ENCODE measurements around the gene TJP1. TPM values are rescaled to one million over a fixed set of nuclear protein-coding genes. Genes with fewer than 3 reads are reported as not detected.
"Not testable (repeated sequence)": the region's sequence is repeated elsewhere in the genome, so short reads cannot be mapped to it uniquely, and the experiment has no call there.

TJP1 gene
- total RNA-seq, 2 experiments from 2014 or later = not detected

DNA sequence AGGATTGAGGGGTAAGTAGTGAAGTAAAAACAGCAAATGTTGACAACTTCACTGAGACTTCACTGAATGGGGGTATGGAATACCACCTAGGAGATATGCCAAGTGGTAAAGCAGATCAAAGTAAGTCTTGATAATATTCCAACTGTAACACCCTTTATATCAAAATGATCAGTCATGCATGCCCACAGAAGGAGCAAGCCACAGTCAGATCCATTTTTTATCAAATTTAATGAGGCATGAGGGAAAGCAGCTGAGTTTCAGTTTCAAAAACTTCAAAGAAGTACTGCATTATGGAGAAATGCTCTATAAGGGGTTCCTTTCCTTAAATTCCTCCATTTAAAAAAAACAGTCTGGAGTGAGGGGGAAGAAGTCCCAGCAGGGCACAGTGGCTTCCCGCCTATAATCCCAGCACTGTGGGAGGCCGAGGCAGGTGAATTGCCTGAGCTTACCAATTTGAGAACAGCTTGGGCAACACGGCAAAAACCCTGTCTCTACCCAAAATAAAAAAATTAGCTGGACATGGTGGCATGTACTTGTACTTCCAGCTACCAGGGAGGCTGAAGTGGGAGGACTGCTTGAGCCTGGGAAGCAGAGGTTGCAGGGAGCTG, 56.9 kb downstream of the TJP1 start:
- no peaks in the 10 kb centered on the region for H3K4me1 Mint-ChIP-seq

GRCh38 chr15:29759596-29759995, 62.7 kb downstream of the TJP1 start:
- no peak overlapping the region for H3K27ac Mint-ChIP-seq
- peaks cover 22% of the 10 kb centered on the region for H3K27me3 Mint-ChIP-seq
- DNase-seq = no peak
- no peaks in the 10 kb centered on the region for H3K9me3 Mint-ChIP-seq
- no peak overlapping the region for H3K4me3 Mint-ChIP-seq
- H3K36me3 Mint-ChIP-seq = no peaks in the 10 kb centered on the region
- H3K4me1 Mint-ChIP-seq = no peaks in the 10 kb centered on the region

More for the DNA sequence above, 56.9 kb downstream of the TJP1 start:
- no peak overlapping the region for H3K4me3 Mint-ChIP-seq
- H3K27ac Mint-ChIP-seq = no peak overlapping the region
- H3K36me3 Mint-ChIP-seq = no peaks in the 10 kb centered on the region
- DNase-seq = no peak
- no peaks in the 10 kb centered on the region for H3K9me3 Mint-ChIP-seq
- peaks cover 24% of the 10 kb centered on the region for H3K27me3 Mint-ChIP-seq

DNA sequence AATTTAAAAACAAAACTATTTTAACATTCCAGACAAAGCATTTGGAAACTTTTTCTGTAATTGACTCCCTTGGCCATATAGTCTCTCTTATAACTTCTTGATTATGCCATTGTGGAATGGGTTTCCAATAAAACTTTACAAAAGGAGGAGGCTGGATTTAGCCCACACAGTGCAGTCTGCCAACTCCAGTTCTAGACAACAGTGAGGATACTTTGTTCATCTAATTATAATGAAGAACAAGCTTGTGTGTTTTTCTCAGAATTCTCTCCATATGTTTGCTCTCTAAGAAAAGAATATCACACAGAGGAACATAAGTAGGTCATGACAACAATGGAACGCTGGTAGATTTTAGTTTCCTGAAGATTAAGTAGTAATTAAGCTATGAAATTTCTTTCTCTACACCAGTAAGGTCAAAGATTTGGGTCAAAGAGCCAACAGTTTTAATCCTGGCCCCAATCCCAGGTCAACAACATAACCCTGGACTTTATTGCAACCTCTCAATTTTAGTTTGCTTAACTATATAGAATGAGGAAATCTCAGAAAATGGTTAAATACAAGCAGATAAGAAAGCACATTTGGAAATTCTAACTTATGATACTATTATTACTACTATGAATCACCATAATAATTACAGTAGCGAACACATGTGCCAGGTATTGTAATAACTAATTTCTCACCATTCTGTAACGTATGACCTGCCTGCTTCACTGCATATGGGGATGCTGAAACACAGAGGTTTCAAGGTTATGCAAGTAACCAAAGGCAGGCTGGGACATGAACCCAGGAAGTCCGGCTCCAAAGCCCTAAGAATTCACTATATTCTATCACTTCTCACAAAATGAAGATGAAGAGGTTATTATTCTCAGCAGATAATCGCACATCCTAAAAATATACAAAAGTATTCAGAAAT, 65.7 kb downstream of the TJP1 start:
- H3K4me3 Mint-ChIP-seq = no peak overlapping the region
- H3K27me3 Mint-ChIP-seq = peaks cover 26% of the 10 kb centered on the region

DNA sequence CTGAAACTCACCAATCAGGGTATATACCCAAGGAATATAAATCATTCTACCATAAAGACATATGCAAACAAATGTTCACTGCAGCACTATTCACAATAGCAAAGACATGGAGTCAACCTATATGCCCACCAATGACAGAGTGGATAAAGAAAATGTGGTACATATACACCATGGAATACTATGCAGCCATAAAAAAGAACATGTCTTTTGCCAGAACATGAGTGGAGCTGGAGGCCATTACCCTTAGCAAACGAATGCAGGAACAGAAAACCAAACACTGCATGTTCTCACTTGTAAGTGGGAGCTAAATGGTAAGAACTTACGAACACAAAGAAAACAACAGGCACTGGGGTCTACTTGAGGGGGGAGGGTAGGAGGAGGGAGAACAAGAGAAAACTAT, 68.3 kb downstream of the TJP1 start:
- H3K27me3 Mint-ChIP-seq = peaks cover 34% of the 10 kb centered on the region
- H3K36me3 Mint-ChIP-seq, H3K4me3 Mint-ChIP-seq, H3K9me3 Mint-ChIP-seq, H3K27ac Mint-ChIP-seq, H3K4me1 Mint-ChIP-seq, DNase-seq: not testable (repeated sequence)

More for the DNA sequence above, 65.7 kb downstream of the TJP1 start:
- no peak overlapping the region for H3K27ac Mint-ChIP-seq
- H3K4me1 Mint-ChIP-seq = no peaks in the 10 kb centered on the region
- no peaks in the 10 kb centered on the region for H3K36me3 Mint-ChIP-seq
- no peaks in the 10 kb centered on the region for H3K9me3 Mint-ChIP-seq
- DNase-seq = no peak

GRCh38 chr15:29753506-29753905, 68.8 kb downstream of the TJP1 start:
- peaks cover 37% of the 10 kb centered on the region for H3K27me3 Mint-ChIP-seq
- H3K4me3 Mint-ChIP-seq = no peak overlapping the region
- no peak overlapping the region for H3K27ac Mint-ChIP-seq
- no peaks in the 10 kb centered on the region for H3K36me3 Mint-ChIP-seq
- H3K9me3 Mint-ChIP-seq = no peaks in the 10 kb centered on the region
- no peaks in the 10 kb centered on the region for H3K4me1 Mint-ChIP-seq
- no peak for DNase-seq

- Mint-ChIP-seq H3K9me3 (no peaks in the 10 kb centered on the region), H3K27ac (no peak overlapping the region), H3K4me1 (no peaks in the 10 kb centered on the region), H3K4me3 (no peak overlapping the region), H3K27me3 (peaks cover 32% of the 10 kb centered on the region), H3K36me3 (no peaks in the 10 kb centered on the region)
- no peak for DNase-seq
Observed at GRCh38 chr15:29750754-29751153, 71.5 kb downstream of the TJP1 start.

GRCh38 chr15:29749365-29750086, 72.7 kb downstream of the TJP1 start:
- Mint-ChIP-seq H3K27me3 (peaks cover 32% of the 10 kb centered on the region), H3K9me3 (no peaks in the 10 kb centered on the region), H3K36me3 (no peaks in the 10 kb centered on the region), H3K4me3 (no peak overlapping the region), H3K4me1 (no peaks in the 10 kb centered on the region), H3K27ac (no peak overlapping the region)
- DNase-seq = no peak

DNA sequence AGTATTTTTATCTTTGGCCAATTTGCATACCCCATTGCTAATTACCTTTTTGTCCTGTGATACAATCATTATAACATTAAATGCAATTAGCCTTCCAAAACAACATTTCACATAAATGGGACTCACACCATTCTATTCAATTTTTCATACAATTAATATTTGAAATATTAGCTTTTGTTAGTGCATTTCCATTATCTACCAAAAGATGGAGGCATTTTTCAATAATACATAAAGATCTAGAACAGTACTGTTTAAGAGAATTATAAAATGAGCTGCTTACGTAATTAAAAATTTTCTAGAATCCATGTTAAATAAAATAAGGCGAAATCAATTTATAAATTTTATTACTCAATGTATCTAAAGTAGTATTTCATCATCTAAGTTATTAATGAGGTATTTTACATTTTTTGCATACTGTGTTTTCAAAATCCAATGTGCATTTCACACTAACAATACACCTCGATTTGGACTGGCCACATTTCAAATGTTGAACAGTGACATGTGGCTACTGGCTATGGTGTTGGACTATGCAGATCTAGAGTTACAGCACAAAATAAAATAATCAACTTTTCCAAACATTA, 74.3 kb downstream of the TJP1 start:
- H3K36me3 Mint-ChIP-seq = no peaks in the 10 kb centered on the region
- H3K9me3 Mint-ChIP-seq = no peaks in the 10 kb centered on the region
- no peak overlapping the region for H3K4me3 Mint-ChIP-seq
- H3K4me1 Mint-ChIP-seq = no peaks in the 10 kb centered on the region
- H3K27ac Mint-ChIP-seq = no peak overlapping the region
- DNase-seq = no peak
- peaks cover 37% of the 10 kb centered on the region for H3K27me3 Mint-ChIP-seq

DNA sequence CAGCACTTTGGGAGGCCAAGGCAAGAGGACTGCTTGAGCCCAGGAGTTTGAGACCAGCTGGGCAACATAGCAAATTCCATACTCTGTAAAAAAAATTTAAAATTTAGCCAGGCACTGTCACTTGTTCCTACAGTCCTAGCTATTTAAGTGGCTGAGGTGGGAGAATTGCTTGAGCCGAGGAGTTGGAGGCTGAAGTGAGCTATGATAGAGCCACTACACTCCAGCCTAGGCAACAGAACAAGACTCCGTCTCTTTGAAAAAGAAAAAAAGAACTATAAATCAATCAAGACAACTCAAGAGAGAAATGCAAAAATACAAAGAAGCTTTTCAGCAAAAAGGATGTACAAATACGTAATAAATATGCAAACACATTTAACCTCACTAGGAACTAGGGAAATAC, 78.8 kb downstream of the TJP1 start:
- Mint-ChIP-seq H3K9me3 (no peaks in the 10 kb centered on the region), H3K36me3 (no peaks in the 10 kb centered on the region), H3K27ac (no peak overlapping the region), H3K27me3 (peaks cover 14% of the 10 kb centered on the region), H3K4me1 (no peaks in the 10 kb centered on the region), H3K4me3 (no peak overlapping the region)
- DNase-seq = no peak

GRCh38 chr15:29740692-29741311, 81.5 kb downstream of the TJP1 start:
- Mint-ChIP-seq H3K27ac (no peak overlapping the region), H3K36me3 (no peaks in the 10 kb centered on the region), H3K4me1 (no peaks in the 10 kb centered on the region), H3K9me3 (no peaks in the 10 kb centered on the region), H3K27me3 (peaks cover 16% of the 10 kb centered on the region), H3K4me3 (no peak overlapping the region)
- no peak for DNase-seq

- H3K4me1 Mint-ChIP-seq = no peaks in the 10 kb centered on the region
- DNase-seq = no peak
- no peak overlapping the region for H3K27ac Mint-ChIP-seq
- no peak overlapping the region for H3K4me3 Mint-ChIP-seq
- H3K9me3 Mint-ChIP-seq = no peaks in the 10 kb centered on the region
- peaks cover 10% of the 10 kb centered on the region for H3K27me3 Mint-ChIP-seq
- H3K36me3 Mint-ChIP-seq = no peaks in the 10 kb centered on the region
Observed at GRCh38 chr15:29736744-29737020, 85.6 kb downstream of the TJP1 start.

DNA sequence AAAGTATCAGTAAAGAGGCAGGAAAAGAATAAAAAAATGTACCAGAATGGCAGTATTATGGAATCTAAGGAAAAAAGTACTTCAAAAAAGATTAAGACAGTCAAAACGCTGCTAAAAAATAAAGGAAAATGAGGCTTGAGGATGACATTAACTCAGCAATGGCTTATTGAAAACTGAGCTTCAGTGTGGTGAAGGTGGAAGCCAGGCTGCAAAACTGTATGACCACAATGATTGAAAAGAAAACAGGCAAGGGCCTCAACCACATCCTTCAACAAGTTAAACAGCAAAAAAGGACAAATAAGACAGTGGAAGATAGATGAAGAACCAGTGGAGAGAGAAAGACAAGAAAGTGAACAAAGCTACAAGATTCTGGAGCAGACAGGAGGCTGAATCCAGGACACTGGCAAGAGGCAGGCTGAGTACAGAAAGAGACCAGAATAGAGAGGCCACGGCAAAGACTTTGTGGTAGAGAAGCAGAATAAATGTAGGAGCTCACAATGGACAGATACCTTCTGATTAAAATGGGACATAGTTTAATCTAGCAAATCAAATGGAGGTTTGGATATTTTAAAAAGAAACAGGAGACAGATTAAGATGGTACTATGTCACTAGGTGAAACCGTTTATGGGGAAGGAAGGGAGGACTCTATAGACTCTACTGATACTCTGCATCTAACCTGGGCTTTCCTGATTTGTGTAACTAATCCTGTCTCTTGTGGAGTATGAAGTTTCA, 86.1 kb downstream of the TJP1 start:
- Mint-ChIP-seq H3K27ac (no peak overlapping the region), H3K4me1 (no peaks in the 10 kb centered on the region)
- no peak for DNase-seq

GRCh38 chr15:29734917-29735572, 87.2 kb downstream of the TJP1 start:
- no peak overlapping the region for H3K4me3 Mint-ChIP-seq

More for the DNA sequence above, 86.1 kb downstream of the TJP1 start:
- H3K27me3 Mint-ChIP-seq = peaks cover 9% of the 10 kb centered on the region
- no peaks in the 10 kb centered on the region for H3K36me3 Mint-ChIP-seq
- H3K9me3 Mint-ChIP-seq = no peaks in the 10 kb centered on the region
- H3K4me3 Mint-ChIP-seq = no peak overlapping the region

DNA sequence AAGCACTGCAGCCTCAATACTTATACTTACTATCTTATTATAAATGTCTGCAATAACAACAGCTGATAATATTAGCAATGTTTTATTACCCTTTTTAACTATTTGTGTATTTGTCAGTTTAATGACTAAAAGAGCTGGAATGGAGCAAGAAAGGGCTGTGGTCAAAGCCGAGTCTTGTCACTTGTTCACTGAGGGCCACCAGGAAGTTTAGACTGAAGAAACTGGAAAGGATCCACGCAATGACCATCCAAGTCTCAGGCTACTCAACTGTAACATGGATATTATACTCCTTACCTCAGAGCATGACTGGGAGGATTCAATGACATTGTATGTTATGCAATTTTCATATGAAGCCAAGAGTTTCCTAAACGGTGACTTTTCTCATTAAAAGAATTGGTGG, 90.4 kb downstream of the TJP1 start:
- Mint-ChIP-seq H3K27ac (no peak overlapping the region), H3K9me3 (no peaks in the 10 kb centered on the region), H3K4me3 (no peak overlapping the region), H3K36me3 (no peaks in the 10 kb centered on the region), H3K27me3 (peaks cover 20% of the 10 kb centered on the region), H3K4me1 (no peaks in the 10 kb centered on the region)
- no peak for DNase-seq

More at GRCh38 chr15:29734917-29735572, 87.2 kb downstream of the TJP1 start:
- no peaks in the 10 kb centered on the region for H3K9me3 Mint-ChIP-seq
- peaks cover 9% of the 10 kb centered on the region for H3K27me3 Mint-ChIP-seq
- H3K27ac Mint-ChIP-seq = no peak overlapping the region
- H3K36me3 Mint-ChIP-seq = no peaks in the 10 kb centered on the region
- no peak for DNase-seq
- H3K4me1 Mint-ChIP-seq = no peaks in the 10 kb centered on the region
